Mesodermal cell (in vitro differentiated cells): ENCODE data around the gene MEIS1.
"Not testable (repeated sequence)": the region's sequence is repeated elsewhere in the genome, so short reads cannot be mapped to it uniquely, and the experiment has no call there.

Experiments used
- H3K27ac ChIP-seq: 2 replicates; pipeline ENCODE4 v1.7.0; 2013; ENCODE audit warnings: mild to moderate bottlenecking, low read depth, low read length, moderate library complexity; ENCODE audit not compliant: severe bottlenecking
- H3K36me3 ChIP-seq: 2 replicates; pipeline ENCODE4 v1.7.1; 2013; ENCODE audit warnings: mild to moderate bottlenecking, low read length, moderate library complexity; ENCODE audit not compliant: control insufficient read depth, insufficient read depth
- H3K4me1 ChIP-seq: one replicate; pipeline ENCODE4 v1.7.1; 2013; ENCODE audit warnings: mild to moderate bottlenecking, low read length; ENCODE audit not compliant: insufficient read depth, control insufficient read depth, poor library complexity, severe bottlenecking
- H3K4me3 ChIP-seq: 2 replicates; pipeline ENCODE4 v1.7.0; 2013; ENCODE audit warnings: low read length, control low read depth, mild to moderate bottlenecking; ENCODE audit not compliant: insufficient read depth, poor library complexity, severe bottlenecking; ENCODE audit errors: extremely low read depth
- H3K9me3 ChIP-seq: 2 replicates; pipeline ENCODE4 v1.7.1; 2013; ENCODE audit warnings: mild to moderate bottlenecking, low read length, moderate library complexity; ENCODE audit not compliant: control insufficient read depth
- WGBS, 2 experiments: methylation state at CpG; one replicate each; pipeline ENCODE4 v1.1.5; 2013; ENCODE audit warnings: missing lambda C conversion rate in 2 of 2; ENCODE audit not compliant: insufficient coverage in 2 of 2; 5-methylcytosine and 5-hydroxymethylcytosine counted together

Gene MEIS1

DNA sequence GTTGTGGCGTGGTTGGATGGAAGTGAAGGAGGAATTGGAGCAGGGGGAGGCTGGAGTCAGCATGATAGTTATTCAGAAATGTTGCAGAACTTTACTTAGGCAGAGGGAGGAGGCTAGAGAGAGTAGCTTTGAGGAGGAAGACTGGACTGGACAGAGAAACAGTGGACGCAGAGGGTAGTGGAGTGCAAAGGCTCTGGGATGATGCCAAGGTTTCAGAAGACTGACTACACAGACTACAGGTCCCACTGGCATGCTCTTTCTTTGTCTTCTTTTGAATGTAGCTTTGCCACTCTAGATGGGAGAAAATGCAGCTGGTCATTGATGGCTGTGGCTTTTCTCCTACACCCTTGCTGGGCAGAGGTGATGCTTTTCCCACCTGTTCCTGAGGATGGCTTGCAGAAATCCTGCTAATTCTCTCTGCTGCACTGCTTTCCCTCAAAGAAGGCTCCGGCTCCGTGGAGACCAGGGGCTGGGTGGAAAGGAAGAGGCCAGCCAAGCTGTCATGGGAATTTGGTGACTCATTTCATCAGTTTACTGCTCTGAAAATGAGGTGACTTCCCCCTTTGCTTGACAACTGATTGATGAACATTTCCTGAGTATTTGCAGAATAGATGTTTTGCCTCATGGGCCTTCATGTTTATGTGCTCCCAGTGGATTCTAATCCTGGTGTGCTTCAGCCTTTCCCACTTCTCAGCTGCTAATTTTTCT is 42.4 kb downstream of the MEIS1 start:
- H3K4me3 ChIP-seq, result no peak overlapping the region
- H3K36me3 ChIP-seq, result peaks cover 19% of the 10 kb centered on the region
- WGBS, 2 experiments, result 70 to 88% methylated on average over 2 to 3 of the region's 4 CpGs
- no peaks in the 10 kb centered on the region for H3K9me3 ChIP-seq
- peak overlapping the region; percentile 78 for H3K27ac ChIP-seq
- peaks cover 44% of the 10 kb centered on the region for H3K4me1 ChIP-seq

DNA sequence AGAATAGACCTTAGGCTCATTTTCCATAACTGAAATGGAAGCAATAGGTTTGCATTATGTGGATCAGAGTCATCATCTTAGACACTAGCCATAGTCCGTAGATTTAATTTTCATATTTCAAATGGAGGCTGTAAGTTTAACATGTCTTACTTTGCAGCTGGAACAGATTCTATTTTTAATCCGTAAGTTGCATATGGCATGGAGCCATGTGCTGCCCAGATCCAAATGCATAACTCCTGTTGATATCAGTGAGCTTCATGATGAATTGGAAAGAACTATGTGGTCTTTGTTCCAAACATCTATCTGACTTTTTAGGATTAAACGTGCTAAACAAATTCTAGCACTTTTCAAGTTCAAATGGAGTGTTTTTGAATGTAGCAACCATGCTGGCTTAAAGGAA is 43.4 kb downstream of the MEIS1 start:
- Histone ChIP-seq H3K36me3 (peaks cover 24% of the 10 kb centered on the region), H3K9me3 (no peaks in the 10 kb centered on the region), H3K4me3 (no peak overlapping the region), H3K27ac (no peak overlapping the region), H3K4me1 (peaks cover 44% of the 10 kb centered on the region)
- 86 to 93% methylated on average over 2 to 3 of the region's 3 CpGs for WGBS, 2 experiments

DNA sequence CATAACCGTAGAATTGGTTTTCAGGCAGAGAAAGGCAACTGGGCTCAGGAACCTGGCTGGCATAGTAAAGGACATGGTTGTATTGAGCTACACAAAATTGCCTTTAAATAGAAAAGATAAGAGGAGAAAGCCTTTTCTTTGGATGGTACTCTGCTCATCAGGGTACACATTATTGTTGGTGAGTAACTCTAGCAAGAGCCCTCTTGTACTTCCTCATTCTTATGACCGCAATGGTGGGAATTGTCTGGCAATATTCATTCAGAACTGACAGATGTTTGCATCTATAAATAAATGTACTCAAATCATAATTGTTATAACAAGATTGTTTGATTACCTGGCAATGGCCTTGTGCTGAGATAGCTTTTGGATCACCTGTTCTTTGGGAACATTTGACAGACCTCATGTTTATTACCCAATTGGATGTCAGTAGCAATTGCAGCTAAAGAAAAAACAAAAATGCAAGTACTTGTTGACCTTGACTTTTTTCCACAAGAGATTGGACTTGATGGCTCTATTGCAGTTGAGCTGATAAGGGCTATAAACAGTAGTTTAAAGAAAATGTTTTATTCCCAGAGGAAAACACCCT is 43.9 kb downstream of the MEIS1 start:
- H3K4me3 ChIP-seq, result no peak overlapping the region
- H3K36me3 ChIP-seq, result peaks cover 29% of the 10 kb centered on the region
- peak overlapping the region; percentile 96 for H3K27ac ChIP-seq
- 100% methylated on average over 1 of the region's 2 CpGs; no CpG with 5 or more reads in 1 of the 2 experiments for WGBS, 2 experiments
- peaks cover 44% of the 10 kb centered on the region for H3K4me1 ChIP-seq
- H3K9me3 ChIP-seq, result no peaks in the 10 kb centered on the region

DNA sequence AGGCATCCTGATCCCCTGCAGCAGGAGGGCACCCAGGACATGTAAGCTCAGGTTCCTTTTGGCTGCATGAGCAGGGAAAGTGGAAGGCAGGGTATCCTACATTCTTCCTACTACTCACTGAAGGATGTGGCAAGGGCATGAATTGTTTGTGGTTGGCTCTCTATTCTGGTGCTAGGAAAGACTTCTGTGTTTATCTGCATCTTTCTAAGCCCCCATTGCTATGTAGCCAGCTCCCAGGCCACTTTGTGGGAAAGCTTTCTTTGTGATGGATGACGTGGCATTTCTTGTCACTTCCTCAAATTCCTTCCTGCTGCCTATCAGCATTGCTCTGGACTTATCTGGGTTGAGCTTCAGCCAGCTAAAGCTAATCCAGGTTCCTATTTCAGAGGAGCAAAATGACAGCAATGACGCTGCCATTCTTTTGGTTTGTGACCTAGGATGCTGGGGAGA is 46.2 kb downstream of the MEIS1 start:
- no peak overlapping the region for H3K4me3 ChIP-seq
- H3K27ac ChIP-seq, result peak overlapping the region; percentile 96
- peaks cover 27% of the 10 kb centered on the region for H3K36me3 ChIP-seq
- peaks cover 44% of the 10 kb centered on the region for H3K4me1 ChIP-seq
- no peaks in the 10 kb centered on the region for H3K9me3 ChIP-seq
- WGBS, 2 experiments, result 37 to 40% methylated on average over 1 to 2 of the region's 2 CpGs

DNA sequence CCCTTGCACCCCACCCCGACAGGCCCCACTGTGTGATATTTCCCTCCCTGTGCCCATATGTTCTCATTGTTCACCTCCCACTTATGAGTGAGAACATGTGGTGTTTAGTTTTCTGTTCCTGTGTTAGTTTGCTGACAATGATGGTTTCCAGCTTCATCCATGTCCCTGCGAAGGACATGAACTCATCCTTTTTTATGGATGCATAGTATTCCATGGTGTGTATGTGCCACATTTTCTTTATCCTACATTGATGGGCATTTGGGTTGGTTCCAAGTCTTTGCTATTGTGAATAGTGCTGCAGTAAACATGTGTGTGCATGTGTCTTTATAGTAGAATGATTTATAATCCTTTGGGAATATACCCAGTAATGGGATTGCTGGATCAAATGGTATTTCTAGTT is 50.3 kb downstream of the MEIS1 start:
- Histone ChIP-seq H3K4me1 (peaks cover 22% of the 10 kb centered on the region), H3K36me3 (peaks cover 22% of the 10 kb centered on the region)
- not testable (repeated sequence) for H3K4me3 ChIP-seq, H3K9me3 ChIP-seq, H3K27ac ChIP-seq
- 100% methylated on average over 1 of the region's 2 CpGs for WGBS, 2 experiments

DNA sequence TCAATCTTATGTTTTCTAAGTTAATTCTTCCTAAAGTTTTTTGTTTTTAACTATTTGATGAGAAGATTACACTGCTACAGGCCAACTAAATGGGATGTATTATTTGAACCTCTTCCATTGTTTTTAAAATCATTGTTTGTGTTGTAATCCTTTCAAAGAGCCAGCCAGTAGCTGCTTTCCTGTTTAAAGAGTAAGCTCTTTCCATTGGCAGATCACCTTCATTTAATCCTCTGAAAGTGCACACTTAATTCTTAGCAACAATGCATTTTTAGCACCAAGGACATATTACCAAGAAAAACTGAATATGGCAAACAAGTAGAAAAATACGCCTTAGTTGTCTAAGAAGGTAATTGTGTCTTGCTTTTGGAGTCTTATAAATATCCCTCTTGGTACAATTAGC is 54.0 kb downstream of the MEIS1 start:
- H3K4me1 ChIP-seq, result peaks cover 23% of the 10 kb centered on the region
- peaks cover 14% of the 10 kb centered on the region for H3K36me3 ChIP-seq
- WGBS, 2 experiments, result no CpG with 5 or more reads among the region's 1 CpG

DNA sequence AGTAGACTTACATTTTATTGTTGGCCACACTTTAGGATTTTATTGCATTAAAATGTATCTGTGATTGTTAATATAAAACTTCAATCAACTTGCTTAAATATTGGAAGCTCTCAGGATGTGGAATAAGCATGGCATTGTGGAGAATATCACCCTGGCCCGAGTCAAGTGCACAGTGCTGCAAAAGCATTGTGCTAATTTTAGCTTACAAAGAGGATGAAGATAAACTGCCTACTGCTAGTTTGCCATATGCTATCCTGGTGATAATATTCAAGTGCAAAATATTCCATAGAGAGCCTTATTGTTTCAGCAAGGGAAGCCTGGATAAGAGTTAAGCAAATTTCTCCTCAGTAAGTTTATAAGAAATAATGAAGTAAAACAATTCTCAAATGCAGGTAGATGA is 54.5 kb downstream of the MEIS1 start:
- no peak overlapping the region for H3K27ac ChIP-seq
- peaks cover 14% of the 10 kb centered on the region for H3K36me3 ChIP-seq
- 80% methylated on average over 1 of the region's 1 CpG; no CpG with 5 or more reads in 1 of the 2 experiments for WGBS, 2 experiments
- no peak overlapping the region for H3K4me3 ChIP-seq
- no peaks in the 10 kb centered on the region for H3K9me3 ChIP-seq
- peaks cover 23% of the 10 kb centered on the region for H3K4me1 ChIP-seq

More for the DNA sequence above, 54.0 kb downstream of the MEIS1 start:
- no peak overlapping the region for H3K4me3 ChIP-seq
- no peaks in the 10 kb centered on the region for H3K9me3 ChIP-seq
- peak overlapping the region; percentile 11 for H3K27ac ChIP-seq

DNA sequence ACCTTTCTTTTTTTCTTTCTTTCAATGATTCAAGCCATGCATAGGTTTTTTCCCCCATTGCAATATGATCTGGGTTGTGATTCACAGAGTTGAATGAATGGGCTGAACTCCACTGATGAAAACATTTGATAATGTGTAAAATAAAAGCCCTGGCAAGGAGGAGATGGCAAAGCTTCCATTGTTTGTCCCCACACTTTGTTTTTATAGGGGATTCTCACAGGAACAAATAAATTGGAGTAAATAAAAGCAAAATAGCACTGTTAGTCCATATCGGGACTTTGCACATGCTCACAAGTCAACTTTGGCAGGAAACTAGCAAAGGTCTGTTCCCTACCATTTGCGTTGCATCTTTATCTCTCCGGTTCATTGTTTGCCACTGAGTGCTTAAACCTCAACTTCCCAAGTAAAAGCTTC is 55.7 kb downstream of the MEIS1 start:
- 68 to 86% methylated on average over 1 to 2 of the region's 3 CpGs for WGBS, 2 experiments
- peaks cover 27% of the 10 kb centered on the region for H3K4me1 ChIP-seq
- no peaks in the 10 kb centered on the region for H3K9me3 ChIP-seq
- H3K36me3 ChIP-seq, result peaks cover 8% of the 10 kb centered on the region
- no peak overlapping the region for H3K4me3 ChIP-seq
- peak overlapping the region; percentile 32 for H3K27ac ChIP-seq

DNA sequence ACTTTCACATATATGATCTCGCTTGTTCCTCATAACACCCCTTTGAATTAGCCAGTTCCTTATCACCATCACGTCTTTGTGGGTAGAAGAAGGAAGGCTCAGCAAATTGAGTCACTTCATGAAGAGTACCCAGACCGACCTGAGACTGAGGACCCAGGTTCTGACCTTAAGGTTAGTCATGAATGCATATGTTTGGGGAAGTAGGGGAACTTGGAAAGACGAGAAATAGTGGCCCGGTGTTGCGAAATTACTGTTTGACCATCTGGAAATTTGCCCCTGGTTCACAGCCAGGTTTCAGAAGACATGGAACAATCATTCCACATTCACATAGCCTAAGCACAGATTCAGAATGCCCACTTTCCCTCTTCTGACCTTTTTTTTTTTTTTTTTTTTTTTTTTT is 59.8 kb downstream of the MEIS1 start:
- H3K4me1 ChIP-seq, result peaks cover 36% of the 10 kb centered on the region
- peaks cover 8% of the 10 kb centered on the region for H3K36me3 ChIP-seq
- H3K4me3 ChIP-seq, result no peak overlapping the region
- 79 to 100% methylated on average over 1 to 2 of the region's 6 CpGs for WGBS, 2 experiments
- H3K9me3 ChIP-seq, result no peaks in the 10 kb centered on the region
- no peak overlapping the region for H3K27ac ChIP-seq

DNA sequence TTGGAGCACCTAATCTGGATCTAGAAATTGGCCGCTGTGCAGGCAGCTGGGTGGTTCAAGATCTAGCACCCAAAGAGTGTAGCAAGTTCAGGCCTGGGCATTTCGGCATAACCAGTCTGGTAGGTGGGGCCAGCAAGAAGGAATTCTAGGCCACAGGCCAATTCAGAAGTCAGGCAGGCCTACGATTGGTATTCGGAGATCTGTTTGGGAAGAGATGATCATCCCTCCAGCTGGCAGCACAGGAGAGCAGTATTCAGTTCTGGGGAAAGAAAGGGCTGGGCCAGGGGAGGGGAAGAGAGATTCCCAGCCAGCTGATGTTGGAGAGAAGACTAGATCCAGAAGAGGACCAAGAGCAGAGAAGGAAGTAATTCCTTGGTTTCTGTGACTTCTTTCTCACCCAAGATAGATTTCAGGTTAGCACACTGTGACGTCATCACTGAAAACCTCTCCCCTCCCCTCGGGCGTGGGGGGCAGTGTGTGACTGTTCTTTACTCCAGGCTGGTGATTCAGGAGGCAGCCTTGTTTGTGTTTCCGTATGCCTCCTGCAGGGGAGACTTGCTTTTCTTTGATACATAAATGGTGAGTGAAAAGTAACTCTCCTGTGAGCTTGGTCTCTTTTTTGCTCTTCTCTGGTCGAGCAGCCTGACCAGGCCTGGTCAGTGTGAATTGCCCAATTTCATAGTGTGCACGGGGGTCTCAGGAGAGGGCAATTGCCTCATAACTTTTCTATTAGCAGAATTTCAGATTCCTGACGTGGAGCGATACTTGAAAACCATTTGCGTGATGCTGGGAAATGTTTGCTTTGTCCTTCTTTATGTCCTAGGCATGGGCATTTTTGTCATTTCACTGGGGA is 61.1 kb downstream of the MEIS1 start:
- peaks cover 24% of the 10 kb centered on the region for H3K4me1 ChIP-seq
- H3K27ac ChIP-seq, result peak overlapping the region; percentile 70
- no peaks in the 10 kb centered on the region for H3K9me3 ChIP-seq
- 72 to 74% methylated on average over 9 to 10 of the region's 13 CpGs for WGBS, 2 experiments
- no peak overlapping the region for H3K4me3 ChIP-seq
- H3K36me3 ChIP-seq, result peaks cover 8% of the 10 kb centered on the region
